DND-41 (cell line): Measurements from ENCODE around the gene QSOX1.
A peak's percentile ranks its signal among the peaks of the same experiment; 100 is the strongest.

Source experiments
- ATAC-seq: fragments of 200-7000 bp; cut with Tn5 transposase; 3 replicates; pipeline ENCODE4 v1.9.1; 2021; ENCODE audit warnings: low read depth; ENCODE audit not compliant: insufficient read depth
- DNase-seq: peaks from one replicate; pipeline ENCODE4 v3.0.0-alpha.2; 2020
- H2AFZ ChIP-seq: 2 replicates; pipeline ENCODE4 v1.6.0; 2012; ENCODE audit warnings: low read depth, low read length
- H3K27ac ChIP-seq: 2 replicates; pipeline ENCODE4 v1.5.1; 2012; ENCODE audit warnings: low read length, inconsistent platforms
- H3K27me3 ChIP-seq: fragments of 200-600 bp; sonication (generic); 2 replicates; pipeline ENCODE4 v1.6.0; 2012; ENCODE audit warnings: low read length, mild to moderate bottlenecking, inconsistent platforms; ENCODE audit not compliant: insufficient read depth, poor library complexity
- H3K36me3 ChIP-seq: 2 replicates; pipeline ENCODE4 v1.5.1; 2012; ENCODE audit warnings: low read length, inconsistent platforms; ENCODE audit not compliant: insufficient read depth
- H3K4me1 ChIP-seq: 2 replicates; pipeline ENCODE4 v1.5.1; 2012; ENCODE audit warnings: mild to moderate bottlenecking, low read length; ENCODE audit not compliant: insufficient read depth
- H3K4me2 ChIP-seq: 2 replicates; pipeline ENCODE4 v1.6.0; 2012; ENCODE audit warnings: mild to moderate bottlenecking, moderate library complexity, low read length, inconsistent platforms; ENCODE audit not compliant: insufficient read depth
- H3K4me3 ChIP-seq, 2 experiments: fragments of 200-600 bp in 1 of 2; shearing (Covaris generic) in 1 of 2; 2 replicates each; pipeline ENCODE4 v1.5.1; 2012 to 2016; ENCODE audit warnings: inconsistent platforms in 2 of 2, low read length in 2 of 2, mild to moderate bottlenecking in 2 of 2, low read depth in 1 of 2, moderate library complexity in 1 of 2
- H3K79me2 ChIP-seq: 2 replicates; pipeline ENCODE4 v1.6.0; 2012; ENCODE audit warnings: low read length, inconsistent platforms; ENCODE audit not compliant: insufficient read depth
- H3K9ac ChIP-seq: 2 replicates; pipeline ENCODE4 v1.6.0; 2012; ENCODE audit warnings: low read depth, mild to moderate bottlenecking, inconsistent platforms, low read length, moderate library complexity
- H3K9me3 ChIP-seq: 2 replicates; pipeline ENCODE4 v1.5.1; 2012; ENCODE audit warnings: low read length, moderate library complexity, mild to moderate bottlenecking, inconsistent platforms; ENCODE audit not compliant: insufficient read depth, severe bottlenecking
- H4K20me1 ChIP-seq: 2 replicates; pipeline ENCODE4 v1.6.0; 2012; ENCODE audit warnings: low read length; ENCODE audit not compliant: insufficient read depth
- EZH2 ChIP-seq: IDR thresholded peaks from 3 replicates; pipeline ENCODE4 v1.6.1; 2012; ENCODE audit warnings: borderline replicate concordance, low read depth, mild to moderate bottlenecking, moderate library complexity, low read length, inconsistent platforms; ENCODE audit not compliant: severe bottlenecking
- TF ChIP-seq, protein P1 (sequence below): IDR thresholded peaks from 2 replicates; pipeline ENCODE4 v1.5.1; 2012; ENCODE audit warnings: borderline replicate concordance, low read length, moderate library complexity, mild to moderate bottlenecking; ENCODE audit not compliant: poor library complexity, severe bottlenecking; ENCODE audit errors: extremely low read depth

QSOX1 gene

DNA sequence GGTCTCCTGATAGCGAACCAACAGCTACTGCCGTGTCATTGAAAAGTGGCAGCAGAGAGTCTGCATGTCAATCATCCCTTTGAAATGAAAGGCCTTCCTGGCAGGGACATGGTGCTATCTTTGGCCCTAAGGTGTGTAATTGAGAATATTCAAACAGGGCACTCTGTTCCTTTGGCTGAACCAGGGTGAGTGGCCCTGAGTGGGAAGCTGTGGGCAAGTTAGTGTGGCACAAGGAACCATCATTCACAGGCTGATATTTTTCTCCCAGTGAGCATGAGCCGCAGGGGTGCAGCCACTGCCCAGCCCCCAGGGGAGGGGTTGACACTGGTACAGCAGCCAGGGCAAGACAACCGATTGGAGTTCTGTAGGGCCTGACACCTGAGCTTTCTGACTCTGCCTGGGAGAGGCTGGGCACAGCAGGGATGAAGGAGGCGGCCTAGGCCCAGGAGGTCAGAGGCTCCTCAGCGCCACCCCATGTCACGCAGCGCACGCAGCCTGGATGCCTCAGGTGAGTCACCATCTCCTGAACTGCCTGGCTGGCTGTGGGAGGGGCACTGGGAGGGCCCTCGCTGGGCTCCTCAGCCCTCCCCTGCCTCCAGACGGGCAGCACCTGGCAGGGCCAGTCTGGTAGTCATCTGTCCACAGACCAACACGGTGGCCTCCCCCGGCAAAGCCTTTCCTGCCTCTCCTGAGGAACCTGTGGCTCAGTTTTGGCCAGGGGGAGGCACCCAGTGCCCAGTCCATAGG, 13.2 kb downstream of the QSOX1 start:
- Histone ChIP-seq H3K9ac (no peak overlapping the region), H4K20me1 (no peaks in the 10 kb centered on the region; the same call in 1 of the 2 replicates)
- no peak; the same call in 2 of the 3 replicates for ATAC-seq

DNA sequence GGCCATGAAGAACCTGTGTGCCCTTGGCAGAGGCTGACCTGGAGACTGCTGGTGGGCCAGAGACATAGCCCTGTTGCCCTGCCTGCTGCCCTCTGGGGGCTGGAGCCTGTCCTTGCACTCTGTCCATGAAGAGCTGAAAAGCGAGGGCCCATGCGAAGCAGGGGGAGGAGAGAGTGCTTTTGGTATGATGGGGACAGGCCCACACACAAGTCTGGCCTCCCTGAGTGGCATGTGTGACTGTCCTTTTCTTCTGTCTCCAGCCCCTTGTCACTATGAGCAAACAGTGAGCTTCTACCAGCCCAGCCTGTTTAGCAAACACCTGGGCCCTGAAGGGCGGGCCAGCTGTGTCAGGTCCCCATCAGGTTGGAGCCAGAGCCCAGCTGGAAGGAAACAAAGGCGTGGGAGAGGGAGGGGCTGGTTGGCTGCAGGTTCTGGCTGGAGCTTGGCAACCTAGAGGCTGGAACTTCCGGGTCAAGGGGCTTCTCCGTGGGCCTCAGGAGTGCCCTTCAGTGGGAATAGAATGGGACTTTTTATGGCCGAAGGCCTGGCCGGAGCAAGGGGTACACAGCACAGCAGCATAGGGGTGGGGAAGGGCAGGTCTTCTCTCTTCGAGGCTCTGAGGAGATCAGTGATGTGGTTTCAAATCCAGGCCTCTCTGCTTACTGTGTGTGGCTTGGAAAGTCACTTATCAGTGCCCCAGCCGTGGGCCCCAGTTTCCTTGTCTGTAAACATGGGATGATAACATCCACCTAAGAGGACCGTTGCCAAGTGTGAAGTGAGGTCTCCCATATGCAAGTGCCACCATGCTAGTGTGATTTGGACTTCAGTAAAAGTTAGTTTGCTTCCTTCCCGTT, 14.3 kb downstream of the QSOX1 start:
- H3K27ac ChIP-seq: no peak overlapping the region
- peak; percentile 83 for ATAC-seq
- no peaks in the 10 kb centered on the region for H3K9me3 ChIP-seq

More for the DNA sequence above, 13.2 kb downstream of the QSOX1 start:
- H3K79me2 ChIP-seq: no peaks in the 10 kb centered on the region
- H3K4me2 ChIP-seq: no peak overlapping the region
- no peaks in the 10 kb centered on the region for H3K4me1 ChIP-seq
- TF ChIP-seq, protein P1, sequence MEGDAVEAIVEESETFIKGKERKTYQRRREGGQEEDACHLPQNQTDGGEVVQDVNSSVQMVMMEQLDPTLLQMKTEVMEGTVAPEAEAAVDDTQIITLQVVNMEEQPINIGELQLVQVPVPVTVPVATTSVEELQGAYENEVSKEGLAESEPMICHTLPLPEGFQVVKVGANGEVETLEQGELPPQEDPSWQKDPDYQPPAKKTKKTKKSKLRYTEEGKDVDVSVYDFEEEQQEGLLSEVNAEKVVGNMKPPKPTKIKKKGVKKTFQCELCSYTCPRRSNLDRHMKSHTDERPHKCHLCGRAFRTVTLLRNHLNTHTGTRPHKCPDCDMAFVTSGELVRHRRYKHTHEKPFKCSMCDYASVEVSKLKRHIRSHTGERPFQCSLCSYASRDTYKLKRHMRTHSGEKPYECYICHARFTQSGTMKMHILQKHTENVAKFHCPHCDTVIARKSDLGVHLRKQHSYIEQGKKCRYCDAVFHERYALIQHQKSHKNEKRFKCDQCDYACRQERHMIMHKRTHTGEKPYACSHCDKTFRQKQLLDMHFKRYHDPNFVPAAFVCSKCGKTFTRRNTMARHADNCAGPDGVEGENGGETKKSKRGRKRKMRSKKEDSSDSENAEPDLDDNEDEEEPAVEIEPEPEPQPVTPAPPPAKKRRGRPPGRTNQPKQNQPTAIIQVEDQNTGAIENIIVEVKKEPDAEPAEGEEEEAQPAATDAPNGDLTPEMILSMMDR: no peak
- no peak for TF ChIP-seq EZH2
- no peaks in the 10 kb centered on the region for H3K27me3 ChIP-seq
- no peak overlapping the region for H2AFZ ChIP-seq
- no peak for DNase-seq
- peaks cover 7% of the 10 kb centered on the region; the same call in 1 of the 2 replicates for H3K36me3 ChIP-seq
- H3K27ac ChIP-seq: no peak overlapping the region
- no peak overlapping the region for H3K4me3 ChIP-seq
- no peaks in the 10 kb centered on the region for H3K9me3 ChIP-seq

DNA sequence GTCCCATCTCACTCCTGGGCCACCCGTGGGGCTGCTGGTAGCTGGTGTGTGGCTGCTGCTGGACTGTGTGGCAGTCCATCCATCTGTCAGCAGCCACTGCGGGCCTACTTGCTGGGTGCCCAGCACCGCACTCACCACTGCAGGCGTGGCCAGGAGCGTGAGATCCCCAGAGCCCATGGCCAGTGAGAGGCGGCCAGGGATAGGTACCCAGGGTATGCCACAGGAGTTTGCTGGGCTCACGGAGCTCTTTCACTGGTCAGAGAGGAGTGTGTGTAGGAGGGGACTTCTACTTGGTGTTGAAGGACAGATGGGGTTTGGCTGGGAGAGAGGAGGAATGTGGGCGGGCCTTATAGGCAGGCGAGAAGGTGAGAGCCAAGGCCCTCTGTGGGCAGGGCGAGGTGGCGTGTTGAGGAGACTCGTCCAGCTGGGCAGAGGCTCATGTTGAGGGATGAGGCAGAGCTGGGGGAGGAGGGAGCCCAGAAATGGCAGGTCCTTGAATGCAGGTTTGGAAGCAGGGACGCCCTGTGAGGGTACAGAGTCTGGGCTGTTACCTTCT, 15.0 kb downstream of the QSOX1 start:
- peaks cover 7% of the 10 kb centered on the region; the same call in 1 of the 2 replicates for H3K36me3 ChIP-seq
- no peak overlapping the region for H3K27ac ChIP-seq
- DNase-seq: no peak
- no peak for ATAC-seq
- no peaks in the 10 kb centered on the region for H3K79me2 ChIP-seq
- no peak overlapping the region for H3K9ac ChIP-seq
- H3K4me1 ChIP-seq: no peaks in the 10 kb centered on the region
- H2AFZ ChIP-seq: no peak overlapping the region
- no peaks in the 10 kb centered on the region; the same call in 1 of the 2 replicates for H4K20me1 ChIP-seq
- TF ChIP-seq EZH2: no peak
- TF ChIP-seq, protein P1: no peak
- no peaks in the 10 kb centered on the region for H3K9me3 ChIP-seq
- no peak overlapping the region for H3K4me2 ChIP-seq
- H3K27me3 ChIP-seq: no peaks in the 10 kb centered on the region
- H3K4me3 ChIP-seq: no peak overlapping the region

More for the DNA sequence above, 14.3 kb downstream of the QSOX1 start:
- H3K4me3 ChIP-seq: no peak overlapping the region
- H3K4me2 ChIP-seq: no peak overlapping the region
- H3K27me3 ChIP-seq: no peaks in the 10 kb centered on the region
- no peaks in the 10 kb centered on the region for H3K4me1 ChIP-seq
- TF ChIP-seq, protein P1: peak; percentile 65
- TF ChIP-seq EZH2: no peak
- no peaks in the 10 kb centered on the region for H3K79me2 ChIP-seq
- H4K20me1 ChIP-seq: no peaks in the 10 kb centered on the region; the same call in 1 of the 2 replicates
- H3K36me3 ChIP-seq: peaks cover 7% of the 10 kb centered on the region; the same call in 1 of the 2 replicates
- no peak overlapping the region for H3K9ac ChIP-seq
- no peak overlapping the region for H2AFZ ChIP-seq
- DNase-seq: peak; percentile 43
